Left ventricle myocardium inferior (tissue), 1 donor: ENCODE results near the gene XBP1. TPM values are rescaled to one million over a fixed set of nuclear protein-coding genes. Genes with fewer than 3 reads are reported as not detected.
"Not testable (repeated sequence)": the region's sequence is repeated elsewhere in the genome, so short reads cannot be mapped to it uniquely, and the experiment has no call there.

ENCODE experiments used
- DNase-seq: peaks from one replicate; pipeline ENCODE4 v3.0.0-alpha.2; 2020
- H3K27ac ChIP-seq: fragments of 200-600 bp; replicated peaks from 2 replicates; pipeline ENCODE4 v1.8.0; 2021
- H3K27me3 ChIP-seq: fragments of 200-600 bp; 2 replicates; pipeline ENCODE4 v1.8.0; 2021; ENCODE audit warnings: low read depth
- H3K36me3 ChIP-seq: fragments of 200-600 bp; 2 replicates; pipeline ENCODE4 v1.8.0; 2021
- H3K4me1 ChIP-seq: fragments of 200-600 bp; 2 replicates; pipeline ENCODE4 v1.8.0; 2021
- H3K4me3 ChIP-seq: fragments of 200-600 bp; 2 replicates; pipeline ENCODE4 v1.8.0; 2021; ENCODE audit warnings: mild to moderate bottlenecking, moderate library complexity
- H3K9me3 ChIP-seq: fragments of 200-600 bp; replicated peaks from 2 replicates; pipeline ENCODE4 v1.8.0; 2021
- CTCF ChIP-seq: fragments of 200-600 bp; IDR thresholded peaks from 2 replicates; pipeline ENCODE4 v1.8.0; 2021; ENCODE audit warnings: antibody characterized with exemption, mild to moderate bottlenecking, borderline replicate concordance
- intact Hi-C: fragments of 100-400 bp; cut with micrococcal nuclease; formaldehyde crosslinking; loops from one replicate; pipeline ENCODE4 v1.11.0; 2022
- total RNA-seq: library from RNA; stranded (reverse); fragmentation: NEBNext Ultra II Directional; extraction: Animal tissue kit (Norgen Biotek cat#: 25700); gene quantifications from one replicate; pipeline ENCODE4 v1.2.1, GENCODE V29; 2021
- donor health status: DM: no; HTN: yes; CAD: no; lungs with severe emphysema.

XBP1 gene
- total RNA-seq, 1 donor from 2014 or later = 75.9 TPM

- intact Hi-C loops = no loop called here
- no peaks in the 10 kb centered on the region for H3K4me1 ChIP-seq
- no peaks in the 10 kb centered on the region for H3K27me3 ChIP-seq
- no peaks in the 10 kb centered on the region for H3K36me3 ChIP-seq
- H3K27ac ChIP-seq = no peak overlapping the region
- no peak for TF ChIP-seq CTCF
- no peak overlapping the region for H3K4me3 ChIP-seq
- no peaks in the 10 kb centered on the region for H3K9me3 ChIP-seq
- no peak for DNase-seq
Observed at GRCh38 chr22:28761449-28761755, 39.0 kb downstream of the XBP1 start.

- no peaks in the 10 kb centered on the region for H3K27me3 ChIP-seq
- DNase-seq = no peak
- no peak for TF ChIP-seq CTCF
- intact Hi-C loops = no loop called here
- no peak overlapping the region for H3K4me3 ChIP-seq
- H3K9me3 ChIP-seq = no peaks in the 10 kb centered on the region
- H3K36me3 ChIP-seq = no peaks in the 10 kb centered on the region
- H3K4me1 ChIP-seq = no peaks in the 10 kb centered on the region
- H3K27ac ChIP-seq = no peak overlapping the region
Observed at GRCh38 chr22:28759861-28760560, 40.4 kb downstream of the XBP1 start.

- H3K9me3 ChIP-seq, H3K27me3 ChIP-seq, intact Hi-C loops, H3K4me3 ChIP-seq, H3K27ac ChIP-seq, DNase-seq: not testable (repeated sequence)
- H3K36me3 ChIP-seq = peaks cover 13% of the 10 kb centered on the region
- peaks cover 11% of the 10 kb centered on the region for H3K4me1 ChIP-seq
Observed at GRCh38 chr22:28754512-28754911, 45.9 kb downstream of the XBP1 start.

- peak overlapping the region; percentile 4 for H3K27ac ChIP-seq
- intact Hi-C loops = no loop called here
- peaks cover 52% of the 10 kb centered on the region for H3K36me3 ChIP-seq
- no peak overlapping the region for H3K4me3 ChIP-seq
- no peak for DNase-seq
- H3K4me1 ChIP-seq = peaks cover 11% of the 10 kb centered on the region
- no peaks in the 10 kb centered on the region for H3K9me3 ChIP-seq
- H3K27me3 ChIP-seq = no peaks in the 10 kb centered on the region
- no peak for TF ChIP-seq CTCF
Observed at GRCh38 chr22:28750471-28750881, 49.9 kb downstream of the XBP1 start.

Other genes with a start within 250 kb of the XBP1 start
- gene TTC28, start 120.7 kb downstream of the XBP1 start, total RNA-seq = 16.4 TPM
- 2.5 TPM for gene CHEK2, start 58.7 kb downstream of the XBP1 start, total RNA-seq
- gene HSCB, start 58.5 kb downstream of the XBP1 start, total RNA-seq = 9.8 TPM
- gene CCDC117, start 27.9 kb downstream of the XBP1 start, total RNA-seq = 10.1 TPM
- 6.3 TPM for gene ZNRF3, start 83.0 kb upstream of the XBP1 start, total RNA-seq